WERI-Rb-1 (cell line): Measurements from ENCODE around the gene AADACL4.

Experiments
- DNase-seq: peaks from one replicate; pipeline ENCODE4 v3.0.0-alpha.2; 2020
- H3K27ac ChIP-seq: fragments of 250-450 bp; sonication (Bioruptor Pico); 2 replicates; pipeline ENCODE4 v1.5.1; 2020; ENCODE audit warnings: mild to moderate bottlenecking, moderate library complexity
- H3K27me3 ChIP-seq: fragments of 250-450 bp; sonication (Bioruptor Pico); 2 replicates; pipeline ENCODE4 v1.5.1; 2021; ENCODE audit warnings: mild to moderate bottlenecking, low read depth, moderate library complexity; ENCODE audit not compliant: insufficient read depth, severe bottlenecking
- H3K36me3 ChIP-seq: fragments of 250-450 bp; sonication (Bioruptor Pico); 2 replicates; pipeline ENCODE4 v1.5.1; 2020; ENCODE audit warnings: mild to moderate bottlenecking, moderate library complexity
- H3K4me3 ChIP-seq: 2 replicates; pipeline ENCODE4 v1.5.1; 2011; ENCODE audit warnings: low read depth, mild to moderate bottlenecking, control low read depth, low read length
- H3K9me3 ChIP-seq: fragments of 250-450 bp; sonication (Bioruptor Pico); 2 replicates; pipeline ENCODE4 v1.5.1; 2021; ENCODE audit warnings: mild to moderate bottlenecking, moderate library complexity; ENCODE audit not compliant: severe bottlenecking
- CTCF ChIP-seq: IDR thresholded peaks from 2 replicates; pipeline ENCODE4 v1.5.1; 2011; ENCODE audit warnings: low read depth, mild to moderate bottlenecking, control low read depth, inconsistent platforms, low read length

The AADACL4 gene

DNA sequence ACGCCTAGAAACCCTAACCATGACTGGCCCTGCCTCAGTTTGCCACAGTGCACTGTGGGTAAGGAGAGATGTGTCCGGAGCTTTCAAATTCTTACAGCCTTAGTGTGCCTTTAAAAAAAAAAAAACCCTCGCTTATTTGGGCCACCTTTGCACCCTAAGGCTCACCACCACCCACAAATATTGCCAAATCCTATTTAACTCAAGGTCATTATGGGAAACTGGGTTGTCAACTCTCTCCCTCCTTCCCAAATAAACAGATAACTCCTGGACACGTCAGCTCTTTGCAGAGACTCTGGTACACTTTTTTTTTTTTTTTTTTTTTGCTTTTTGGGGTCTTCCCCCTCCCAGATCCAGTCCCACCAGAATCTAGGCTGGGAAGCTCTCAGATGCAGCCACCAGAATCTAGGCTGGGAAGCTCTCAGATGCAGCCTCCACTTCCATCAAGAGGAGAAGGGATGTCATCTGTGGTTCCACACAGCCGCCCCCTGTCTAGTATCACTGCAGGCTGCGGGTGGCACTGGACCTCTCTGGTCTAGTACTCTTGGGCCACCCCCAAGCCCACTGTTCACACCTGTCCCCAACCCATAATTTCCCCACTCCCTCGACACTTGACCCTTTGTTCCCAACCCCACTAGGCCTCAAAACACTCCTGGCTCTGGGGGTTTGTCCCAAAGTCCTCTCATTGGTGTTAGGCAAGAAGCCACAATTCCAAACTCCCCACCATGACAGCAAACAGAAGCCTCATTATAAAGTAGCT lies 29.3 kb upstream of the AADACL4 start:
- no peak for TF ChIP-seq CTCF
- no peaks in the 10 kb centered on the region for H3K36me3 ChIP-seq
- H3K4me3 ChIP-seq: no peak overlapping the region
- no peak for DNase-seq
- H3K9me3 ChIP-seq: no peaks in the 10 kb centered on the region
- peaks cover 83% of the 10 kb centered on the region for H3K27me3 ChIP-seq
- H3K27ac ChIP-seq: no peak overlapping the region

DNA sequence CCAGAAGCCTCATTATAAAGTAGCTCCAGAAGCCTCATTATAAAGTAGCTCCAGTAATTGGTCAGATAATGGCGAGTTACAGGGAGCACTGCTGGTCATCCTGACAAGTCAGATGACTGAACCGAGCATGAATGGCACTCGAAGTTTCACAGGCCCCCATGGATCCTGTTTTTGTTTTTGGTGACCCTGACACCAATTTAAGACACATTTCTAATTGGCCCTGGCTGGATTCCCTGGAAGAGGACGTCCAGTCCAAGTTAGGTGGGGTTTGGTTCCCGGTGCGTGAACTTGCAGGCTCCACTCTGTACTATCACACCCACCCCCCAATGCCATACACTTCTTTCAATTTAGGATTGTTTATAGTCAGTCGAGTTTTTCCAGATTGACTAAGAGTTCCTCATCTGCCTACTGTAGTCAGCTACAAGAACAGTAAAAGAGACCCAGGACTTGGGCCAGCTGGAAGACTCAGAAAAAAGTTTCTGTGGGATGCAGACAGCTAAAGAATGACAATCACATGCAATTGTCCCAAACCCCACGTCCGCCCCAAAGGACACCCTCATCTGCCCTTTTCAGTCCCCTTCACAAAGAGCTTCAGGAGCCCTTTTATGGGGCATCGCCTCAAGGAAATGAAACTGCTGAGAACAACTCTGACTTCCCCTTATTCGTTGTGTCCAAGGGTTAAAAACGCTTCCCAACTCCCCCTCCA lies 28.6 kb upstream of the AADACL4 start:
- no peak for DNase-seq
- Histone ChIP-seq H3K36me3 (no peaks in the 10 kb centered on the region), H3K9me3 (no peaks in the 10 kb centered on the region), H3K4me3 (no peak overlapping the region), H3K27ac (no peak overlapping the region), H3K27me3 (peaks cover 83% of the 10 kb centered on the region)
- no peak for TF ChIP-seq CTCF

DNA sequence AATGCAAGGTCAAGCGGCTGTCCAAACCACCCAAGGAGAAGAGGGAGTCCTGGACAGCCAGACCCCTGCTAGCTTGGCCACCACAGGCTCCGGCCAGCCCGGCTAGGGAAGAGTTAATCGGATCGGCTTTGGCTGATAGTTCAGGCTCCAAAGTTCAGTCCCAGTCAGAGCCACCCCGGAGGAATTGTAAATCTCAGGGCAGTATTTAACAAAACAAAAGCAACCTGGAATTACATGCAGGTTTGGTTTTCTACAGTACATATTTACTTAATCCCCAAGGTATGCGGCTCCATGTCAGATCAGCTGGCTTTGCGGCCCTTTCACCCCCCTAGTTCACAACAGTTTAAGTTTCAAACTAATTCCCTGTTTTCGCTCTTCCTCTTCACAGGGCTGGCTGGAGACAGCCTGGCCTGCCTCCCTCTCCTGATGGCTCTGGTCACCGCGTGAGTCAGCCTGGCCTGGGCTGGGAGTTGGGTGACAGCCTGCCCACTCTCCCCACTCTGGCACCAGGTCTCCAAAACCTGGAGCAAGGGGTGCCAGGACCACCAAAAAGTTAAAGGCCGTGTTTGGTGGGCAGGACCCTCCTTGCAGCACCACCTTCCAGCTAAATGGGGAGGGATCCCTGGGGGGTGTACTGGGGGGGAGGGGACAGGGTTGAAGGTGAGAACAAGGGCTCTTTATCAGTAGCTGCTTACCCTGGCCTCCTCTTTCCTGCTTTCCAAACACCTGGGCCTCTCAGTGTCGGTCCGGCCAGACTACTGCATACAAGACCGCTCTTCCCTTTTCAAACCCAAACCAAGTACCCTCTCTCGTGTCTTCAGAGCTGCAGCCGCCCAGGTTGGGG lies 27.8 kb upstream of the AADACL4 start:
- DNase-seq: peak; percentile 24
- H3K4me3 ChIP-seq: no peak overlapping the region
- no peak for TF ChIP-seq CTCF
- no peak overlapping the region for H3K27ac ChIP-seq
- H3K36me3 ChIP-seq: no peaks in the 10 kb centered on the region
- peaks cover 83% of the 10 kb centered on the region for H3K27me3 ChIP-seq
- H3K9me3 ChIP-seq: no peaks in the 10 kb centered on the region

DNA sequence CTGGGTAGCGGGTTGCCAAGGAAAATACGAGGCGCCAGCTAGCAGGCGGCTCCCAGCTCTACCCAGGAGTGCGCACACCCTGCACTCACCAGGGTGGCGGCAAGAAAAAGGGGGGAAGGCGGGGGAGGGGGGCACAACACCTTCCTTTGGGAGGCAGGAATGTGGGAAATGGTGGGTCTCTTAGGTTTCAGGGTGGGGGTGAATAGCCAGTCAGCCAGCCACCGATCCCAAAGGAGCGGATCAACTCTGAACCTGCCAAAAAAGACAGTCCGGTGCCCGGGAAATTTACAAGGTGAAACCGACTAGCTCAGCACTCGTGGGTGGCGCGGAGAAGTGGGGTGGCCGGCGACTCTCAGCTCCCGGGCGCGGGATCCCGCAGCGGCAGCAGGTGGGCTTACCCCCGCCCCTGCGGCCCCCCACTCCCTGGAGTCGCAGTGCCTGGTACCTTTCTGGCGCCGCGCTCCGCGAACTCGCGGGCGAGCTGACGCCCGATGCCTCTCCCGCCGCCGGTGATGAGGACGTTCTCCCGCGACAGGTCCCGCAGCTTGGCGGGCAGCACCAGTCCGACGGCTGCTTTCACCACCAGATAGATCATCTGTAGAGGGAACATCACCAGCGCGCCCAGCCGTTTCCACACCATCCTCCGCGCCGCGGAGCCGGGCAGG lies 27.0 kb upstream of the AADACL4 start:
- H3K4me3 ChIP-seq: 0 out of 2 replicates have a peak overlapping the region, but pooled peaks have one; percentile 7
- DNase-seq: no peak
- no peaks in the 10 kb centered on the region for H3K36me3 ChIP-seq
- H3K9me3 ChIP-seq: no peaks in the 10 kb centered on the region
- H3K27me3 ChIP-seq: peaks cover 83% of the 10 kb centered on the region
- no peak overlapping the region for H3K27ac ChIP-seq
- TF ChIP-seq CTCF: no peak

DNA sequence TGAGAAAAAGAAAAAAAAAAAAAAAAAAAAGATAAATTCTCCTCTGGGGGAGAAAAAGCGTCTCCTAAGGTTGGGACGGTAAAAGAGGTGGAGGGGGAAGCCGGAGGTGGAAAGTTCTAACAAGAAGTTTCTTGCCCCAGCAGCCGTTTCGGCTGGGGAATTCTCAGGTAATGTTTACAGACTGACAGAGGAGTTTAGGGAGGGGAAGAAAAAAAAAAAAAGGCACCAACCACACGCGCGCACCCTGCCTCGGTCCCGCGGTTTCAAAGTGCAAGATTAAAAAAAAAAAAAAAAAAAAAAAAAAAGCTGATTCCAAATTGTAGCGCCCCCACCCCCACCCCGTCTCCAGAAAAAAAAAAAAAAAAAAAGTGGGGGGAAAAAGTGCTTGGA lies 26.4 kb upstream of the AADACL4 start:
- Histone ChIP-seq H3K27ac (no peak overlapping the region), H3K4me3 (peak overlapping the region; percentile 56)
- no peak for DNase-seq

More for the DNA sequence above, 26.4 kb upstream of the AADACL4 start:
- TF ChIP-seq CTCF: no peak
- Histone ChIP-seq H3K9me3 (no peaks in the 10 kb centered on the region), H3K27me3 (peaks cover 83% of the 10 kb centered on the region), H3K36me3 (no peaks in the 10 kb centered on the region)
